OCI-LY7 (cell line): ENCODE results near the gene FRMPD4. TPM values are rescaled to one million over a fixed set of nuclear protein-coding genes. Genes with fewer than 3 reads are reported as not detected.

Experiments used
- BruUV-seq: library from RNA; stranded (reverse); fragments of 400-500 nt; replicated peaks from 2 replicates; lab custom pipeline; 2021; lab: Mats Ljungman, UMichigan
- CTCF ChIA-PET: fragments of 300-600 bp; sonication (Branson Sonifier 250); formaldehyde crosslinking; loops from one replicate; lab custom pipeline; 2022; ENCODE audit warnings: antibody characterized with exemption; ENCODE audit not compliant: unreplicated experiment; lab: Charles Lee
- POLR2A ChIA-PET: fragments of 300-600 bp; sonication (Branson Sonifier 250); formaldehyde crosslinking; loops from one replicate; lab custom pipeline; 2022; ENCODE audit warnings: antibody characterized with exemption; lab: Charles Lee
- DNase-seq: peaks from one replicate; pipeline ENCODE4 v3.0.0-alpha.2; 2015; ENCODE audit warnings: low spot score
- H2AFZ ChIP-seq: fragments of 200-600 bp; sonication (generic), shearing (Covaris generic); 2 replicates; pipeline ENCODE4 v1.6.1; 2014; ENCODE audit warnings: mild to moderate bottlenecking, antibody characterized with exemption, low read length, moderate library complexity
- H3K27ac ChIP-seq: fragments of 200-600 bp; sonication (generic); 2 replicates; pipeline ENCODE4 v1.5.1; 2014; ENCODE audit warnings: mixed run types, low read depth, mild to moderate bottlenecking, moderate library complexity, low read length, inconsistent platforms; ENCODE audit not compliant: poor library complexity, severe bottlenecking
- H3K36me3 ChIP-seq: fragments of 200-600 bp; sonication (generic); 2 replicates; pipeline ENCODE4 v1.6.1; 2014; ENCODE audit warnings: mild to moderate bottlenecking, antibody characterized with exemption, low read length, moderate library complexity, mixed read lengths; ENCODE audit not compliant: insufficient read depth
- H3K4me1 ChIP-seq: fragments of 200-600 bp; sonication (generic); 2 replicates; pipeline ENCODE4 v1.5.1; 2014; ENCODE audit warnings: mild to moderate bottlenecking, low read length; ENCODE audit not compliant: insufficient read depth, poor library complexity, severe bottlenecking
- H3K4me2 ChIP-seq: fragments of 200-600 bp; sonication (generic); 2 replicates; pipeline ENCODE4 v1.6.1; 2014; ENCODE audit warnings: mild to moderate bottlenecking, low read length
- H3K4me3 ChIP-seq: fragments of 200-600 bp; sonication (generic); 2 replicates; pipeline ENCODE4 v1.5.1; 2014; ENCODE audit warnings: mild to moderate bottlenecking, low read depth, low read length; ENCODE audit not compliant: poor library complexity, severe bottlenecking
- H3K79me2 ChIP-seq: fragments of 200-600 bp; sonication (generic); 2 replicates; pipeline ENCODE4 v1.6.1; 2016; ENCODE audit warnings: low read depth, mild to moderate bottlenecking, low read length, moderate library complexity, mixed read lengths; ENCODE audit not compliant: insufficient read depth
- H3K9me2 ChIP-seq: fragments of 200-600 bp; sonication (generic); 2 replicates; pipeline ENCODE4 v1.6.1; 2016; ENCODE audit warnings: mild to moderate bottlenecking, low read length, mixed read lengths; ENCODE audit not compliant: insufficient read depth
- H3K9me3 ChIP-seq: fragments of 200-600 bp; sonication (generic); 2 replicates; pipeline ENCODE4 v1.6.1; 2014; ENCODE audit warnings: mild to moderate bottlenecking, mixed run types, low read length, mixed read lengths
- H4K20me1 ChIP-seq: fragments of 200-600 bp; sonication (generic); 2 replicates; pipeline ENCODE4 v1.6.1; 2014; ENCODE audit warnings: mild to moderate bottlenecking, antibody characterized with exemption, low read length, moderate library complexity, mixed read lengths; ENCODE audit not compliant: insufficient read depth
- EZH2phosphoT487 ChIP-seq: fragments of 200-600 bp; sonication (generic); IDR thresholded peaks from 2 replicates; pipeline ENCODE4 v1.6.1; 2018; ENCODE audit warnings: low read depth, borderline replicate concordance, mild to moderate bottlenecking, mixed run types, antibody characterized with exemption, low read length, moderate library complexity, mixed read lengths
- intact Hi-C: fragments of 100-400 bp; cut with micrococcal nuclease; formaldehyde crosslinking; loops from one replicate; pipeline ENCODE4 v1.10.0; 2022; ENCODE audit not compliant: unreplicated experiment
- total RNA-seq, 2 experiments: library from RNA; depleted of rRNA in 1 of 2; stranded (reverse); fragments of >200 nt in 1 of 2; shearing (Covaris generic) in 1 of 2; gene quantifications; 2 replicates each; pipeline ENCODE4 v1.2.3, GENCODE V29; 2014 to 2022
- TF ChIP-seq, protein P1 (sequence below): fragments of 200-600 bp; sonication (generic); conservative IDR thresholded peaks from 2 replicates; pipeline ENCODE4 v1.5.1; 2014; ENCODE audit warnings: mild to moderate bottlenecking, antibody characterized with exemption, low read length, moderate library complexity, mixed read lengths

Gene FRMPD4
- total RNA-seq, 2 experiments from 2014 or later = not detected

- Histone ChIP-seq H2AFZ (no peak overlapping the region), H3K36me3 (no peaks in the 10 kb centered on the region), H4K20me1 (no peaks in the 10 kb centered on the region), H3K9me3 (no peaks in the 10 kb centered on the region), H3K9me2 (no peaks in the 10 kb centered on the region), H3K4me2 (no peak overlapping the region), H3K27ac (no peak overlapping the region), H3K79me2 (no peaks in the 10 kb centered on the region), H3K4me3 (no peak overlapping the region), H3K4me1 (no peaks in the 10 kb centered on the region)
- POLR2A ChIA-PET = no interaction called here
- CTCF ChIA-PET = no interaction called here
- intact Hi-C loops = no loop called here
- TF ChIP-seq EZH2phosphoT487 = no peak
- TF ChIP-seq, protein P1, sequence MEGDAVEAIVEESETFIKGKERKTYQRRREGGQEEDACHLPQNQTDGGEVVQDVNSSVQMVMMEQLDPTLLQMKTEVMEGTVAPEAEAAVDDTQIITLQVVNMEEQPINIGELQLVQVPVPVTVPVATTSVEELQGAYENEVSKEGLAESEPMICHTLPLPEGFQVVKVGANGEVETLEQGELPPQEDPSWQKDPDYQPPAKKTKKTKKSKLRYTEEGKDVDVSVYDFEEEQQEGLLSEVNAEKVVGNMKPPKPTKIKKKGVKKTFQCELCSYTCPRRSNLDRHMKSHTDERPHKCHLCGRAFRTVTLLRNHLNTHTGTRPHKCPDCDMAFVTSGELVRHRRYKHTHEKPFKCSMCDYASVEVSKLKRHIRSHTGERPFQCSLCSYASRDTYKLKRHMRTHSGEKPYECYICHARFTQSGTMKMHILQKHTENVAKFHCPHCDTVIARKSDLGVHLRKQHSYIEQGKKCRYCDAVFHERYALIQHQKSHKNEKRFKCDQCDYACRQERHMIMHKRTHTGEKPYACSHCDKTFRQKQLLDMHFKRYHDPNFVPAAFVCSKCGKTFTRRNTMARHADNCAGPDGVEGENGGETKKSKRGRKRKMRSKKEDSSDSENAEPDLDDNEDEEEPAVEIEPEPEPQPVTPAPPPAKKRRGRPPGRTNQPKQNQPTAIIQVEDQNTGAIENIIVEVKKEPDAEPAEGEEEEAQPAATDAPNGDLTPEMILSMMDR = no peak
- no TSS peak for BruUV-seq
- no peak for DNase-seq
Observed at GRCh38 chrX:12379671-12380070, 241.4 kb downstream of the FRMPD4 start.

DNA sequence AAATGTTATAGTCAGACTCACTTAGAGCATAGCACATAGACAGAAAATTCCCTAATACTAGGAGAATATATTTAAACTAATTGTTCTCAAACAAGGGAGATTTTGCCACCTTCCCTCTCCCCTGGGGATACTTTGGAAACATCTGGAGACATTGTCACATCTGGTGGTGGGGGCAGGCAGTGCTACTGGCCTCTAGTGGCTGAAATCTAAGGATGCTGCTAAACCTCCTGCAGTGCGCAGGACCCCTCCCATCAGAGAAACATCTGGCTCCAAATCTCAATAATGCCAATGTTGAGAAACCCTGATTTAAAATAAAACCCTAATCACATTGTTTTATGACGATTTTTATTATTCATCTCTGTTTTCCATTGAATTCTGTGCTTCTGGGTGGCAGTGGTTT is 244.9 kb downstream of the FRMPD4 start:
- ChIA-PET POLR2A (interaction anchor here (0.6 kb wide), 1 partner anchor 251 kb away, joined by 3 read pairs; no protein-coding TSS in a partner anchor), CTCF (no interaction called here)
- TF ChIP-seq EZH2phosphoT487 = no peak
- TF ChIP-seq, protein P1 = peak; percentile 53; the same call in 1 of the 2 replicates

DNA sequence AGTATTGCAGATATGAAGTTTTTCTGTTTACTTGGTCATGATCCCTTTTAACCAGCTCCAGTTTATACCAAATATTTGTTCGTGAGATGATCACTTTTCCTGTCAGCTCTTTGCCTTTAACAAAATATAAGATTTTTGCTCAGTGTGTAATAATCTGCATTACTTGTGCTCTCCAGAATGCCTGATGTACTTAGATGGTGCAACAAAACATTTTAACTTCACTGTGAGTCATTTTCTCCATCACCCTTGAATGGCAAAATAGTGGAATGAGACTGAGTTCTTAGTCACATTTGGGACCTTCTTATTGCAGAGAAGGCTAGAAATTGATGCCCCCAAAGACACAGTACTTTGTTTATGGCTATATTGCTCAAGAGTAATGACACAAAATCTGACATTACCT is 252.0 kb downstream of the FRMPD4 start:
- no peaks in the 10 kb centered on the region for H4K20me1 ChIP-seq
- POLR2A ChIA-PET = interaction anchor here (1.1 kb wide), 1 partner anchor 16 kb away, joined by 3 read pairs; no protein-coding TSS in a partner anchor
- no peak overlapping the region for H3K4me2 ChIP-seq
- no peak for DNase-seq
- no peaks in the 10 kb centered on the region for H3K4me1 ChIP-seq
- BruUV-seq = no TSS peak
- H3K79me2 ChIP-seq = no peaks in the 10 kb centered on the region
- H3K9me2 ChIP-seq = no peaks in the 10 kb centered on the region
- no peak overlapping the region for H3K27ac ChIP-seq
- intact Hi-C loops = no loop called here
- H2AFZ ChIP-seq = no peak overlapping the region
- H3K9me3 ChIP-seq = no peaks in the 10 kb centered on the region
- no peak overlapping the region for H3K4me3 ChIP-seq
- TF ChIP-seq, protein P1 = no peak
- TF ChIP-seq EZH2phosphoT487 = no peak
- H3K36me3 ChIP-seq = no peaks in the 10 kb centered on the region
- CTCF ChIA-PET = no interaction called here

More for the DNA sequence above, 244.9 kb downstream of the FRMPD4 start:
- no peaks in the 10 kb centered on the region for H3K36me3 ChIP-seq
- no peaks in the 10 kb centered on the region for H3K79me2 ChIP-seq
- H2AFZ ChIP-seq = no peak overlapping the region
- no peak overlapping the region for H3K27ac ChIP-seq
- H3K4me1 ChIP-seq = no peaks in the 10 kb centered on the region
- no peak for DNase-seq
- no peaks in the 10 kb centered on the region for H4K20me1 ChIP-seq
- no peaks in the 10 kb centered on the region for H3K9me2 ChIP-seq
- BruUV-seq = no TSS peak
- no peak overlapping the region for H3K4me3 ChIP-seq
- intact Hi-C loops = no loop called here
- H3K4me2 ChIP-seq = no peak overlapping the region
- no peaks in the 10 kb centered on the region for H3K9me3 ChIP-seq
